ENCODE data around the gene PCED1B. TPM values are rescaled to one million over a fixed set of nuclear protein-coding genes. Genes with fewer than 3 reads are reported as not detected.

PCED1B gene
- 1 to 10 TPM; 4.8 to 8.1 TPM for total RNA-seq
- polyA plus RNA-seq (ENCODE audit: insufficient read length in 6 of 6) = 1 to 10 TPM in 4 of 6 donors, under 1 TPM in 2; 0.60 to 1.8 (median 1.2) TPM
- long read RNA-seq, donor 1 = 0 reads
- long read RNA-seq, donor 2 = 0 reads
- long read RNA-seq, donor 3 = 0 reads
- long read RNA-seq, donor 4, partial matches to known transcripts = 0 of 2 reads
- long read RNA-seq, donor 4, other reads (novel, unspliced or antisense) = 2 of 2 reads
- long read RNA-seq, donor 5 = 0 reads
- long read RNA-seq, donor 6 = 0 reads
- long read RNA-seq, donor 7 = 0 reads
- long read RNA-seq, donor 8 = 0 reads
- long read RNA-seq, donor 9 = 0 reads
- long read RNA-seq, donor 10 = 0 reads
- long read RNA-seq, donor 11 = 0 reads
- long read RNA-seq, donor 12 = 0 reads

DNA sequence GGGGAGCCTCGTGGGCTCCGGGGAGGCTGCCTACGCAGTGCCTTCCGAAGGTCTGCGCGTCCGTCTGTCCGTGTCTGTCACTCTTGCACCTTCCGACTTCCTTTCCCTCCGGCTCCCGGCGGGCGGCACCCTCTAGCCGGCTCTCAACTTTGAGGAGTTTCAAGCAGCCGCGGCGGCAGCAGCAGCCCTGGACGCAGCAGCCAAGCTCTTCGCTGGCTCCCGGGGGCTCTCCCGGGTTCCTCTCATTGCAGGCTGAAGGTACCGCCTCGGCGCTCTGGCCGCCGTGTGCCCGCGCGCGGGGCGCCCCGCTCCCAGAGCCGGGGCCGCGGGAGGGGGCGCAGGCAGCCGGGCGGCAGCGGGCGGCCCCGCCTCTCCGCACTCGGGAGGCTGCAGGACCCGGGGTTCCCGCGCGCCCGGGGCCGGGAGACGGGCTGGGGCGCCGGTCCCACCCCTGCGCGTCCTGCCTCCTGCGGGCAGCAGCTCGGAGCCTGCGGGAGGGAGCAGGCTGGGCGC, at the start of gene PCED1B, which contains the start of gene AMIGO2:
PCED1B (plus strand) TSS at position 154 of the 513 bp plus-strand sequence. CDS start 155,443 bp downstream, outside the sequence.
AMIGO2 (minus strand) TSS at position 492 of the 513 bp plus-strand sequence. CDS start 957 bp downstream, outside the sequence.
- DNase-seq (peak; percentile 42 to 95 (median 79)), ATAC-seq (peak; percentile 78)
- TF ChIP-seq CTCF (IDR thresholded peaks at IDR 0.05) = no peak
- Histone ChIP-seq H3K27me3 (peaks cover 0 to 23% of the 10 kb centered on the region in 2 donors), H3K4me1 (peaks cover 8 to 59% of the 10 kb centered on the region in 2 donors), H3K9me3 (no peaks in the 10 kb centered on the region), H3K4me3 (peak within 1 kb of the TSS; percentile 61 to 72), H3K36me3 (no peaks in the 10 kb centered on the region), H3K27ac (peak within 1 kb of the TSS; percentile 88 to 92)
- intact Hi-C loops (cut with DNase I) = no loop called here

GRCh38 chr12:47029903-47030302, 49.5 kb upstream of the PCED1B start:
- no peak for TF ChIP-seq CTCF (IDR thresholded peaks at IDR 0.05)
- no peak for ATAC-seq
- no peak for DNase-seq
- peaks cover 0 to 7% of the 10 kb centered on the region in 2 donors for H3K4me1 ChIP-seq
- no peak overlapping the region for H3K27ac ChIP-seq
- H3K4me3 ChIP-seq = no peak overlapping the region
- no peaks in the 10 kb centered on the region for H3K27me3 ChIP-seq
- intact Hi-C loops (cut with DNase I) = loop anchor here in 1 of 2 donors (10.0 kb wide), 3 partner anchors 275 to 685 kb away; no protein-coding TSS in a partner anchor
- no peaks in the 10 kb centered on the region for H3K36me3 ChIP-seq
- no peaks in the 10 kb centered on the region for H3K9me3 ChIP-seq

- no peaks in the 10 kb centered on the region for H3K36me3 ChIP-seq
- H3K9me3 ChIP-seq = no peaks in the 10 kb centered on the region
- H3K4me3 ChIP-seq = no peak overlapping the region
- H3K27ac ChIP-seq = no peak overlapping the region
- H3K4me1 ChIP-seq = peaks cover 0 to 7% of the 10 kb centered on the region in 2 donors
- DNase-seq (peak in 2 of 4 donors; percentile 46 to 65), ATAC-seq (peak; percentile 89)
- peak; percentile 41 to 54 for TF ChIP-seq CTCF (IDR thresholded peaks at IDR 0.05)
- intact Hi-C loops (cut with DNase I) = loop anchor here in 1 of 2 donors (10.0 kb wide), 2 partner anchors 272 to 362 kb away; no protein-coding TSS in a partner anchor
- no peaks in the 10 kb centered on the region for H3K27me3 ChIP-seq
These were observed 46.8 kb upstream of the PCED1B start for GRCh38 chr12:47032644-47033043.

DNA sequence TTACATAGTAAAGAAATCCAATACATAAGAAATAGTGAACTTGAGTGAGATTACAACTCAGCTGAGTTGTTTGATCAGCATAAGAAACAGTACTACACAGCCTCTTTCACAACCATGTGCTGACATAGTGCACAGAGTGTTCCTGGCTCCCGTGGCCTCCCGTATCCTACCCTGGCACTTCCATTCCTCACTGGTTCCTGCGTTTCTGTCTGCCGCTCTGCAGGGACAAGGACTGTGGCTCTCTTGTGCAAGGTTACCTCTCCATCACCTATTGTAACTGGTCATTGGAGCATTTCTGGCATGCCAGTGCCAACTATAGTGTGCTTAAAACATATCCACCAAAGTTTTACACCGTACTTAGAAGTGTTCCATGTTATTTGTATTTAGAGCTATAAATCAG, 46.3 kb upstream of the PCED1B start:
- peak; percentile 93 for ATAC-seq
- Histone ChIP-seq H3K27ac (no peak overlapping the region), H3K27me3 (no peaks in the 10 kb centered on the region), H3K36me3 (no peaks in the 10 kb centered on the region), H3K4me1 (peaks cover 0 to 7% of the 10 kb centered on the region in 2 donors), H3K4me3 (no peak overlapping the region), H3K9me3 (no peaks in the 10 kb centered on the region)
- no peak for TF ChIP-seq CTCF (IDR thresholded peaks at IDR 0.05)
- peak in 2 of 4 donors; percentile 37 to 44 for DNase-seq
- intact Hi-C loops (cut with DNase I) = loop anchor here in 1 of 2 donors (10.0 kb wide), 2 partner anchors 272 to 362 kb away; no protein-coding TSS in a partner anchor
